ENCODE data around the gene DHRS7. TPM values are rescaled to one million over a fixed set of nuclear protein-coding genes. Genes with fewer than 3 reads are reported as not detected.

DHRS7 gene
- total and polyA plus RNA-seq, 4 donors: 67.7 to 75.3 (median 68.3) TPM

GRCh38 chr14:60164404-60164711, 840 bp downstream of the DHRS7 start:
- H3K4me1 ChIP-seq (ENCODE audit: control insufficient read depth in 1 of 2, insufficient read depth in 2 of 2, low read length in 2 of 2): peaks cover 0 to 2% of the 10 kb centered on the region in 2 donors

GRCh38 chr14:60163693-60164092, 1.5 kb downstream of the DHRS7 start:
- Histone ChIP-seq H3K4me3 (ENCODE audit: low read length in 2 of 2) (peak overlapping the region in 1 of 2 donors; percentile 73), H3K36me3 (ENCODE audit: control insufficient read depth in 1 of 2, insufficient read depth in 2 of 2, low read length in 1 of 2) (no peaks in the 10 kb centered on the region), H3K9me3 (ENCODE audit: control insufficient read depth, low read length) (no peaks in the 10 kb centered on the region), H3K27ac (ENCODE audit: low read depth in 1 of 2, low read length in 2 of 2) (no peak overlapping the region), H3K4me1 (ENCODE audit: control insufficient read depth in 1 of 2, insufficient read depth in 2 of 2, low read length in 2 of 2) (peaks cover 0 to 2% of the 10 kb centered on the region in 2 donors), H3K27me3 (ENCODE audit: control insufficient read depth in 1 of 2, insufficient read depth in 2 of 2, low read length in 1 of 2) (no peaks in the 10 kb centered on the region)
- DNase-seq (no peak), ATAC-seq (ENCODE audit: low FRiP score) (no peak)
- intact Hi-C loops (cut with DNase I): loop anchor here in 1 of 2 donors (5.0 kb wide), 1 partner anchor 56 kb away; no protein-coding TSS in a partner anchor
- WGBS, 2 donors: 81 to 85% methylated on average over 6 of the region's 6 CpGs

More at GRCh38 chr14:60164404-60164711, 840 bp downstream of the DHRS7 start:
- intact Hi-C loops (cut with DNase I): loop anchor here in 1 of 2 donors (5.0 kb wide), 1 partner anchor 57 kb away; no protein-coding TSS in a partner anchor
- ATAC-seq (ENCODE audit: low FRiP score) (peak; percentile 1), DNase-seq (no peak)
- 5 to 6% methylated on average over 5 of the region's 5 CpGs for WGBS, 2 donors
- H3K27ac ChIP-seq (ENCODE audit: low read depth in 1 of 2, low read length in 2 of 2): peak overlapping the region; percentile 23 to 32
- peak overlapping the region; percentile 73 to 79 for H3K4me3 ChIP-seq (ENCODE audit: low read length in 2 of 2)
- H3K9me3 ChIP-seq (ENCODE audit: control insufficient read depth, low read length): no peaks in the 10 kb centered on the region
- H3K27me3 ChIP-seq (ENCODE audit: control insufficient read depth in 1 of 2, insufficient read depth in 2 of 2, low read length in 1 of 2): no peaks in the 10 kb centered on the region
- no peaks in the 10 kb centered on the region for H3K36me3 ChIP-seq (ENCODE audit: control insufficient read depth in 1 of 2, insufficient read depth in 2 of 2, low read length in 1 of 2)

GRCh38 chr14:60161196-60162107, 3.7 kb downstream of the DHRS7 start:
- ATAC-seq (ENCODE audit: low FRiP score): no peak
- no peak overlapping the region for H3K4me3 ChIP-seq (ENCODE audit: low read length in 2 of 2)
- no peaks in the 10 kb centered on the region for H3K9me3 ChIP-seq (ENCODE audit: control insufficient read depth, low read length)
- no peaks in the 10 kb centered on the region for H3K36me3 ChIP-seq (ENCODE audit: control insufficient read depth in 1 of 2, insufficient read depth in 2 of 2, low read length in 1 of 2)
- peaks cover 0 to 2% of the 10 kb centered on the region in 2 donors for H3K4me1 ChIP-seq (ENCODE audit: control insufficient read depth in 1 of 2, insufficient read depth in 2 of 2, low read length in 2 of 2)
- 72 to 74% methylated on average over 2 of the region's 2 CpGs for WGBS, 2 donors
- no peak for DNase-seq
- intact Hi-C loops (cut with DNase I): loop anchor here in 1 of 2 donors (5.0 kb wide), 1 partner anchor 54 kb away; no protein-coding TSS in a partner anchor
- H3K27ac ChIP-seq (ENCODE audit: low read depth in 1 of 2, low read length in 2 of 2): peak overlapping the region in 1 of 2 donors; percentile 77
- no peaks in the 10 kb centered on the region for H3K27me3 ChIP-seq (ENCODE audit: control insufficient read depth in 1 of 2, insufficient read depth in 2 of 2, low read length in 1 of 2)

GRCh38 chr14:60160422-60160821, 4.8 kb downstream of the DHRS7 start:
- Histone ChIP-seq H3K4me3 (ENCODE audit: low read length in 2 of 2) (no peak overlapping the region), H3K36me3 (ENCODE audit: control insufficient read depth in 1 of 2, insufficient read depth in 2 of 2, low read length in 1 of 2) (no peaks in the 10 kb centered on the region), H3K27ac (ENCODE audit: low read depth in 1 of 2, low read length in 2 of 2) (peak overlapping the region in 1 of 2 donors; percentile 0), H3K9me3 (ENCODE audit: control insufficient read depth, low read length) (no peaks in the 10 kb centered on the region), H3K27me3 (ENCODE audit: control insufficient read depth in 1 of 2, insufficient read depth in 2 of 2, low read length in 1 of 2) (no peaks in the 10 kb centered on the region), H3K4me1 (ENCODE audit: control insufficient read depth in 1 of 2, insufficient read depth in 2 of 2, low read length in 2 of 2) (peaks cover 0 to 2% of the 10 kb centered on the region in 2 donors)
- 16 to 18% methylated on average over 7 of the region's 7 CpGs for WGBS, 2 donors
- DNase-seq: peak; percentile 64 to 80
- intact Hi-C loops (cut with DNase I): loop anchor here in 1 of 2 donors (5.0 kb wide), 1 partner anchor 53 kb away; no protein-coding TSS in a partner anchor
- ATAC-seq (ENCODE audit: low FRiP score): no peak

- peaks cover 0 to 9% of the 10 kb centered on the region in 2 donors for H3K4me1 ChIP-seq (ENCODE audit: control insufficient read depth in 1 of 2, insufficient read depth in 2 of 2, low read length in 2 of 2)
- peaks cover 4 to 5% of the 10 kb centered on the region in 2 donors for H3K36me3 ChIP-seq (ENCODE audit: control insufficient read depth in 1 of 2, insufficient read depth in 2 of 2, low read length in 1 of 2)
- ATAC-seq (ENCODE audit: low FRiP score) (no peak), DNase-seq (no peak)
- intact Hi-C loops (cut with DNase I): loop anchor here in 1 of 2 donors (5.0 kb wide), 1 partner anchor 37 kb away; no protein-coding TSS in a partner anchor
- H3K27me3 ChIP-seq (ENCODE audit: control insufficient read depth in 1 of 2, insufficient read depth in 2 of 2, low read length in 1 of 2): no peaks in the 10 kb centered on the region
- 87 to 94% methylated on average over 2 of the region's 2 CpGs for WGBS, 2 donors
- no peak overlapping the region for H3K4me3 ChIP-seq (ENCODE audit: low read length in 2 of 2)
- no peaks in the 10 kb centered on the region for H3K9me3 ChIP-seq (ENCODE audit: control insufficient read depth, low read length)
- no peak overlapping the region for H3K27ac ChIP-seq (ENCODE audit: low read depth in 1 of 2, low read length in 2 of 2)
These were observed 10.5 kb downstream of the DHRS7 start for GRCh38 chr14:60154671-60155070.

GRCh38 chr14:60153991-60154390, 11.2 kb downstream of the DHRS7 start:
- ATAC-seq (ENCODE audit: low FRiP score): no peak
- 78 to 82% methylated on average over 3 of the region's 3 CpGs for WGBS, 2 donors
- Histone ChIP-seq H3K4me1 (ENCODE audit: control insufficient read depth in 1 of 2, insufficient read depth in 2 of 2, low read length in 2 of 2) (peaks cover 0 to 9% of the 10 kb centered on the region in 2 donors), H3K27me3 (ENCODE audit: control insufficient read depth in 1 of 2, insufficient read depth in 2 of 2, low read length in 1 of 2) (no peaks in the 10 kb centered on the region), H3K4me3 (ENCODE audit: low read length in 2 of 2) (no peak overlapping the region), H3K27ac (ENCODE audit: low read depth in 1 of 2, low read length in 2 of 2) (no peak overlapping the region), H3K36me3 (ENCODE audit: control insufficient read depth in 1 of 2, insufficient read depth in 2 of 2, low read length in 1 of 2) (peaks cover 4 to 5% of the 10 kb centered on the region in 2 donors), H3K9me3 (ENCODE audit: control insufficient read depth, low read length) (no peaks in the 10 kb centered on the region)
- intact Hi-C loops (cut with DNase I): loop anchor here in 1 of 2 donors (5.0 kb wide), 1 partner anchor 37 kb away; no protein-coding TSS in a partner anchor
- no peak for DNase-seq

- Histone ChIP-seq H3K9me3 (ENCODE audit: control insufficient read depth, low read length) (no peaks in the 10 kb centered on the region), H3K27me3 (ENCODE audit: control insufficient read depth in 1 of 2, insufficient read depth in 2 of 2, low read length in 1 of 2) (no peaks in the 10 kb centered on the region), H3K4me3 (ENCODE audit: low read length in 2 of 2) (no peak overlapping the region), H3K36me3 (ENCODE audit: control insufficient read depth in 1 of 2, insufficient read depth in 2 of 2, low read length in 1 of 2) (peaks cover 6 to 9% of the 10 kb centered on the region in 2 donors), H3K4me1 (ENCODE audit: control insufficient read depth in 1 of 2, insufficient read depth in 2 of 2, low read length in 2 of 2) (peaks cover 0 to 9% of the 10 kb centered on the region in 2 donors), H3K27ac (ENCODE audit: low read depth in 1 of 2, low read length in 2 of 2) (no peak overlapping the region)
- WGBS, 2 donors: 59 to 70% methylated on average over 3 of the region's 3 CpGs
- intact Hi-C loops (cut with DNase I): loop anchor here in 1 of 2 donors (5.0 kb wide), 1 partner anchor 34 kb away; no protein-coding TSS in a partner anchor
- peak; percentile 81 to 85 for DNase-seq
- peak; percentile 75 for ATAC-seq (ENCODE audit: low FRiP score)
These were observed 13.5 kb downstream of the DHRS7 start for GRCh38 chr14:60151715-60152114.

GRCh38 chr14:60134702-60135101, 30.5 kb downstream of the DHRS7 start:
- Histone ChIP-seq H3K9me3 (ENCODE audit: control insufficient read depth, low read length) (no peaks in the 10 kb centered on the region), H3K4me1 (ENCODE audit: control insufficient read depth in 1 of 2, insufficient read depth in 2 of 2, low read length in 2 of 2) (no peaks in the 10 kb centered on the region), H3K36me3 (ENCODE audit: control insufficient read depth in 1 of 2, insufficient read depth in 2 of 2, low read length in 1 of 2) (no peaks in the 10 kb centered on the region), H3K27ac (ENCODE audit: low read depth in 1 of 2, low read length in 2 of 2) (no peak overlapping the region), H3K4me3 (ENCODE audit: low read length in 2 of 2) (no peak overlapping the region), H3K27me3 (ENCODE audit: control insufficient read depth in 1 of 2, insufficient read depth in 2 of 2, low read length in 1 of 2) (no peaks in the 10 kb centered on the region)
- WGBS, 2 donors: 94 to 95% methylated on average over 3 of the region's 3 CpGs
- ATAC-seq (ENCODE audit: low FRiP score) (no peak), DNase-seq (no peak)
- intact Hi-C loops (cut with DNase I): no loop called here
